Stimulated activated CD8-positive, alpha-beta memory T cell treated with anti-CD3 and anti-CD28 coated beads, Interleukin-2, amount 100 ng/mL, for 1 hour (primary cell): ENCODE results near the gene MITF.
"Not testable (repeated sequence)": the region's sequence is repeated elsewhere in the genome, so short reads cannot be mapped to it uniquely, and the experiment has no call there.

ENCODE experiments used
- DNase-seq, 2 donors: peaks; one replicate each; pipeline ENCODE4 v3.0.0-alpha.2; 2020; ENCODE audit warnings: low read depth in 2 of 2

Gene MITF

DNA sequence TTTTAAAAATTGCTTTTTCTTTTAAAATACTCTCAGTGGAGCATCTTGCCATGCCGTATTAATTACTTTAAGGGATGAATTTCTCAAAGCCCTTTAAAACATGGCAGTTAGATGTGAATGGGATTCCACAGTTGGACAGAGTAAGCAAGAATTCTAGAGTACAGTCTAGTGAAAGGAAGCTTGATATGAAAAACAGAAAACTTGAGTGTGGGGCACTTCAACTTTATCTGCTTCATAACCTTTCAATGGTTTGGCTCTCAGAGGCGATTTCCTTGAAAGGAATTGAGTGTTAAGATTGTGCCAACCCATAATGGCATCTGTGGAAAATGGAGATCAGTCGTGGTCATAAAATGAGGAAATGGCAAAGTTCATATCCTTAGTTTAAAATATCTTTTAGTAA lies 132.6 kb downstream of the MITF start:
- DNase-seq = no peak

DNA sequence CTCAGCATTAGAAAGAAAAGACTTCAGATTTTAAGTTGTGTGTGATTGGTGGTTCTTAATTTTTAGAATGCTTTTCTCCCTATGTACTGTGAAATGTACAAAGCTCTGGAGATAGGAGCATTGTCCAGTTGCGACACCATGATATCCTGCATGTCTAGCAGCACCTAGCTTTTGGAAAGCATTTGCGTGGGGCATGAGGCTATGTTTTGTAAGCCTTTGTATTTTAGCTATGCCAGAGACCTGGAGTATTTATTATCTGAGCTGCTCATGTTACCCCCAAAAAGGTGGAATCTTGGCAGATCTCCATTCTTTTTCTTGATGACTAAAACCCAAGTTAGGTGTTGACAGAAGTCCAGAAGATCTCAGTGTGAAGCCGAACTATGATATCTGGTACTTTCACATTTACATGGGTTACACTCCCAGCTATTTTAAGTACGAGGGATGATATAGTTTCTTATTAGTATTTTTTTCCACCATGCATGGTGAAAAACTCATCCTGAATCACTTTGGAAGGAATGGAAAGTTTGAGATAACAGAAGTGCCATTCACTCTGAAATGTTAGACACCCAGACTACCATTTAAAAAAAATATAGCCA lies 133.6 kb downstream of the MITF start:
- DNase-seq = no peak

DNA sequence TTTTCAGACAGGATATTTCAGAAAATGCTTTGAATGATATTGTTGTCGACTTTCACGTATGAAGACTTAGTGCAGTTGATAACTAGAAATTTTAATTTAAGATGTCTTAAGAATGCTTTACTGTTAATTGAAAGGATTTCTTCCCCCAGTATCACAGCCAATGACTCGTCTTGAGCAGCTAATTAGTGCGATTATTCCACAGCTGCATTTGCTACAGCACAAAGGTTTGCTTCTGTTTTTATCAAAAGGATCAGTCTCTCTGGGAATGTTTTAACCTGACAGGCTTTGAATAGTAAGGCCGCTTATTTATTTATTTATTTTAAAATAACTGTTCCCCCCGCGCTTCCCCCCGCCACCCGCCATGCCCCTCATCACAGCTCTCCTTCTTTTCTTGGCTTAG lies 136.8 kb downstream of the MITF start:
- DNase-seq = no peak

DNA sequence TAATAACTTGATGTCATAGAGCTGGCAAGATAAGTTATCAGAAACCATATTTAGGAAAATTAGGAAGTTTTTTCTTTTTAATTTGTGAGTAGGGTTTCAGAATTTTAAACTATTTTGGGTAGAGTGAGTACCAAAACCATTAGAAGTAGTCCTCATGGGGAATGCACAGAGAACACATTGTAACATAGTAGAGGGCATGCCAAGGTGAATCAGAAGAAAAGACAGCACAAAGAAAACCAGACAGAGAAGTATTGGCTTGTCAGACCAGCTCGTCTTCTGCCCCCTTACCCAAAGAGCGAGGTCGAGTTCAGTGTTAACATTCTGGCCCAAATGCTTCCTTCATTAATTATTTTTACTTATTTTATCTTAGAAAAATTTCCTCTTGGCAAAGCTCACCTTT lies 139.0 kb downstream of the MITF start:
- DNase-seq = no peak

DNA sequence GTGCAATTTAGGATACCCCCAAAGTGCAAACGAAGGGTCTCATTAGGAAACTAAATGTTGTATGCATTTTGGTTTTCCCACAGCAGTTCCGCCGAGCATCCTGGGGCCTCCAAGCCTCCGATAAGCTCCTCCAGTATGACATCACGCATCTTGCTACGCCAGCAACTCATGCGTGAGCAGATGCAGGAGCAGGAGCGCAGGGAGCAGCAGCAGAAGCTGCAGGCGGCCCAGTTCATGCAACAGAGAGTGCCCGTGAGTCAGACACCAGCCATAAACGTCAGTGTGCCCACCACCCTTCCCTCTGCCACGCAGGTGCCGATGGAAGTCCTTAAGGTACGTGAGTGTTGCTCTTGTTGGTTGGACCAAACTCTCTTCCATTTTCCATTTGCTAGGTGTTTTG lies 139.8 kb downstream of the MITF start:
- DNase-seq = no peak

DNA sequence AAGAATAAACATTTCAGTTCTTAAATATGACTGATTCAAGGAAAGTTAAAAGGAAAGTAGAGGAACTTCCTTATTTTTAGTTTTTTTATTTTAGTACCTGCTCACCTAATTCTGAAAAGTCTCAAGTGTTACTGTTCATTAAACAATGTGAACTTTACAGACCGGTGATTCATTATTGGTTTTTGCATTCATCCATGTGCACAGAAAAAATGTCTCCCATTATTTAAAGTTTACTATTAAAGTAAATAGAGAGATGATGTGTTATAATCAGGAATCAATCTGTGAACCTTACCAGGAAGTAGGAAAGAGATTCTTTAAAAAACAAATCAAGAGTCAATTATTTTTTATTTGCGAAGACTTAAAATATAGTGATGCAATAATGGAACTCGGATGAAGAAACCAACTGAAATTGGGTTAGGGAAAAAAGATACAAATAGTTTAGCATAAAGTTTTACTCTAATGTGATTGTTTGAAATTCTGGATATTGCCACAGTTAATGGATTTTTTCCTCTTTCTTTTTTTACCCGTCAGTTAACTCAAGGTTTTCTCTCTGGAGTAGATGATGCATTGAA lies 140.9 kb downstream of the MITF start:
- DNase-seq = no peak

DNA sequence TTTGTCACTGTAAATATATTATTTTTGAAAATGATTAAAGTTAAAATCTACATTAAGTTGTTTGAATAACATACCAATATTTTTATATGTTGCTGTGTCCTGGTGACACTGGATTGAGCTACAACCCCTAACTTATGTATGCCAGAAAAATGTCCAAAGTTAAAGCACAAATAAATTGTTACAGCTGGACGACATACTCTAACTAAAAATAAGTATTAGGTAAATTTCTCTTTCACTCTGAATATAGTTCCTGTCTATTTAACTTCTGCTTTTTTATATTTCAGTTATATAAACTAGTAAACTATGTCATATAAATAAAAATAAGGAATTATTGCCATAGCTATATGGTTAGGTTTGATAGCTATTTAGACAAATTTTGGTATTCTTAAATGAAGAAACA lies 141.8 kb downstream of the MITF start:
- no peak for DNase-seq

DNA sequence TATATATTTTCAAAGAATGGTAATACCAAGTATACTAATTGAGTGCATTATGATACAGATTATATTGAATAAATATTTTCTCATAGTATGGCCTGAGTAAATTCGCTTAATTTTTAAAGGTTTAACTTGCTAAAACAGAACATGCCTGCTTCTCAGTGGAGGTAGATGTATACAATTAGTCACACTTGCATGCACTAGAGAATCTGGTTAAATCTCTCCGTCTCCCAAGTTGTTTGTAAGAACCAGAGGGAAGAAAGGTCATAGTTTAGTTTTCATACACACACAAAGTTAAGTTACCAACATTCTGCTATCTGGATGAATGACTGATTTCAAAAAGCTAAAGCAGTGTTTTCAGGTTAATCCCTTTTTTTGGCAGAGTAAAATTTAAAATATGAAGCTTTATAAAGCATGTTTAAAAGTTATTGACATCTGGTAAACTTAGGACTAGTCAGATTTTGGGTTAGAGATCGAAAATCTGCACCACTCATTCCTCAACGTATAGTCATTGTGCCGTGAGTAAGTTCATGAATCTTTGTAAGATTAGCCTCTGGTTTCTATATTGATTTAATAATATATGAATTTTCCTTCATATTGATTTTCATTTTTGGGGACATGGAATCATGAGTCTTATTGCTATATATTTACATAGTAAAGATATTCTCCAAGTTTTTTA lies 142.6 kb downstream of the MITF start:
- DNase-seq = no peak

DNA sequence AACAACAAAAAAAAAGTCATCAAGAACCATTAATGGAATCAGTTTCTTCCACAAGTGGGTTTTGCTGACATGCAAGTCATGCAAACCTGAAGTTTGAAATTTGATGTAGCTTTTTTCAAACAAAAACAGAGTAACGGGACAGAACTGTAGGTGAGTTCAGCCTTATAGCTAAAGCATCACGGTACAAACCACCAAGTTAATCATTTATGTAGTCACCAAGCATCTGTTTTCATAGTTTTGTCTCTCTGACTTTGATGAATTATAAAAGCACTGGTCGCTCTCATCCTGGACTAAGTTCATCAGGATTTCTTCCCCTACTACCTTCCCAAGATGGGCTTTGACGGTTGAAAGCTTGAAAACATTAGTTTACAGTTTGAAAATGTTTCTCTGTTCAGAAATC lies 143.3 kb downstream of the MITF start:
- DNase-seq = no peak

DNA sequence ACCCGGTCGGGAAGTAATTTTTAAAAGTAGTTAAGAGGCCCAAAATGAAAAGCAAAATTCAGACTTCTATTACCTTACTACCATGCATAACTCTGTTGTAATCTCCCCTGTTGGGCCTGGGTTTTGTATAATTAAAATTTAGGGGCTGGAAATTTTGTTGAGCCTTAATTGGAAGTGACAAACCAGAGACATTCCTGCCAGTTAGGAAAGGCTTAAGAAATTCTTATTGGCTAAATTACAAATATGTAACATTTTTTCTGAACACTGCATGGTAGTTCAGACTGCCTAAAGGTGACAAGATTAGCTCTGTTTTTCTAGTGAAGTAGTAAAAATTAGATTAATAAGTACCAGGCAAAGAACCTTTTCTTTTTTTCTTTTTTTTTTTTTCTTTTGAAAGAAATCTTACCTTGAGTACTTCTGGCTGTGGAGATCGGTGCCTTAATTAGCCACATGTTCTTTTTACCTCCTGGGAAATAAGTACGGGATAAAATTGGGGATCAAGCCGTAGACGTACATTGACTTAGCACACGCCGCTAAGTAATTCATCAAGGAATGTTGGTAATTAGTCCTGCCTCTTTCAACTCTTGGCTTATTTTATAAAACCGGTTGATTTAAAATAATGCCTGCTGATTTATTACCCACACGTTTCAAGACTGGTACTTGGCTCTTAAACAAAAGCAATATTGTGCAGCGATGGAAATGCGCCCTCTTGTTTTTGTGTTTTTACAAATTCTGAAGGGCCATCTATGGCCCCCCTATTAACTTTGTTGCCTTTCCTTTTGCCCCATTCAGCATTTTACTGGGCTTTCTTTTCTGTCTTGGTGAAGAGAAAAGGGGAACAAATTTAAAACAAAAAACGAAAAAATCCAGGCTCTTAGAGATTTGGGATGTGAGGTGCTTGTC lies 149.0 kb downstream of the MITF start:
- no peak for DNase-seq

DNA sequence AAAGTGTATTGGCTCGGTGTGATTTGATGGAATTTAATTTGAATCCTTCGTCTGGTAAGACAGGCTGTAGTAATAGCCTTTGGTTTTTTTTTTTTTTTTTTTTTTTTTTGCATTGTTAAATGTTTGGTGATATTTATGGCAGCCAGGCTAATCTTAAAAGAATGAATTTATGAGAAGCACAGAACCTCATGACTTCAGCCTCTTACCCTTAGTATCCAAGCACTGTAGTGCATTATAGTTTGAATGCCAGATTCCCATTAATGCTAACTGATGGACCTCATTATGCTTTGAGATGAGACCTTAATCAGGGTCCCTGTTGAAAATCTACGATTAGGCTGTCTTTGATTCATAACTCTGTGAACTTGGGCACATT lies 149.7 kb downstream of the MITF start:
- DNase-seq = no peak

DNA sequence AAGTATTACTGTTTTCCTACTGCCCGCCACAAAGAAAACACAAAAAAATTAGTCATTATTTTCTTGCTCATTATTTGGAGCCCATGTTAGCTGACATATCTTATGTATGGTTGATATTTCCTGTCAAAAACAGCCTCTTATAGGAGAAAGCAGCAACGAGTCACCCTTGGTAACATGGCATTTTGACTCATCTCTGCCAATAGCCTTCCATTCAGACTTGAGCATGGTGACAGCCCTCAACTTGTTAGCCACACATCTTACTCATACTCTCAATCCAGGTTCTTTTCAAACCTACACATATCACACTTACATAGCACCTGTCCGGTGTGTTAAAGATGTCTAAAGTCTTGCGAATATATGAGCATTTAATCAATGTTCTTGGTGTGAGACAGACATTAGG lies 150.8 kb downstream of the MITF start:
- DNase-seq = no peak

DNA sequence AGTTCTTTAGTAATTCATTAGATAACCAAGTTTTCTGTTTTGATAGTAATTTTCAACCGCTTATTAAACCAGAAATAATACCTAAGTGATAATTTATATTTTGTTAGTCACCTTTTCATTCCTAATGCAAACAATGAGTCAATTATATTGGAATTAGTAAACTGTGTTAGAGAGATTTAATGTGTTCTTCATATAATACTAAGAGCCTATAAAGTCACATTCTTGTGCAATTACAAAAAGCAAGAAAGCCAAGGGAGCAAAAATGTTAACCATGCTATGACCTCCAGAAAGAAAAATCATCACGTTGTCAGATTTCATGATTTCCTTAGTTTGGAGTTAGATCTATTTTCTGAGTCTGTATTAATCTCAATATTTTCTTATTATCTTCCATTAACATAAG lies 151.4 kb downstream of the MITF start:
- no peak for DNase-seq

DNA sequence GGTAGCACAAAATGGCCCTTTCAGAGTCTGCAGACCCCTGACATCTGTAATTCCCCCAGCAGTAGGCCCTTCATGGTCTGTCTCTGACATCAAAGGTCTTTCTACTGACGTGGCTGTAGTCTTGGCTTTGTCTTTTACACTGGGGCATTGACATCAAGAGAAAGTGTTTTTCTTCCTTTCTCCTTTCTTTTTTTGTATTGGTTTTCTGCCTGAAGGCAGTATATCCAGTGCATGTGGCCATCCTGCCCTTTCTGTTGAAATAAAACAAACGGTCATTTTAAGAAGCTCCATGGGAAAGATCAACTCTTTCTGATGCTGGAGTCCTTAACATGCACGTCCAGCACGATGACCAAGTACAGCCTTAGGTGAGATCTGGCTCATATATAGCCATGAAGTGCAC lies 153.4 kb downstream of the MITF start:
- DNase-seq = no peak

DNA sequence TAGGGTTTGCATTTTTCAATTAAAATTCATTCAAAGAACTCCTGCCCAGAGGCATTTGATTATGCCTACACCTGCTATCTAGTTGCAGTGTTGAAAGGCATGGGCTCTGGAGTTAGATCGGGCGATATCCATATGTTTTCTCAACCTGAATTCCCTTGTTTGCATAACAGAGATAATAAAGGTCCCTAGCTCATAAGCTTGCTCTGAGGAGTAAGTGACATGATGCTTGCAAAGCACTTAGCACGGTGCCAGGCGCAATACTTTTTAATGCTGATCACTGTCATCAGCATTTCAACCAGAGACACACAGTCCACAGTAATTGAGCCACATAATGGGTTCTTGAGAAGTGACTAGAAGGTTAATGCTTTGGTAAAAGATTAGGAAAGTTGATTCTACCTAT lies 154.0 kb downstream of the MITF start:
- no peak for DNase-seq

DNA sequence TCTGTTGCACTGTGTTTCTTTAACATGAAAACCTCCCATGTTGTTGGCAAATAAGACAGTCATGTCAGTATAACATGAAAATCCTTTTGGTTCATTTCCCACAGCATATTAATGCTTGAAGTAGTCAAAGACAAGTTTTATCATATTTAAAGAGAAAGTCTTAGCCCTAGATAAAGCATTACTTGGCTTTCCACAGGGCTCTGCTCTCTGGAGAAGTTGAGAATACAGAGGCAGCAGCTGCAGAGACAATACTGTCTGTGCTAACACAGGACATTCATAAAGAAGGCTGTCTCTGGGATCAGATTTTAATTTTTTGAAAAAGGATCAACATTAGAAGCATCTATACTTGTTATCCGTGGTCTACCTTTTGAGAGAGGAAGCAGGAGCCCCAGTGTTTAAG lies 156.8 kb downstream of the MITF start:
- DNase-seq = no peak

DNA sequence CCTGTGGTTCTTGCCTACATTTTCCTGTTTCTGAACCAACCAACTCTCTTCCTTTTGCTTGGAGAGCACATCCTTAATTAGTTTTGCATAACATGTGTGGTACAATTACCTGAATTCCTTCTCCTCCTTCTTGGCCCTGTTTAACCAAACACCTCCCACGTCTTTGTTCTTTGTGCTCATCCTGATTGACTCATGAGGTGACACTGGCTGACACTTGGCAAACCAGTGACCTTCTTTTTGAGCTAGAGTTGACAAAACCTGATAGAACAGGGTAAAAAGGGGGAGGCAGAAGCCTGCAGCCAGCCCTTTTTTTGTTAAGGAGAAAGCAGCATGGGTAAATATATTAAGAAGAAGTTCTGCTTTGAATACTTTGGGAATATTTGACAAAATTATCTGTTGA lies 161.1 kb downstream of the MITF start:
- no peak for DNase-seq

DNA sequence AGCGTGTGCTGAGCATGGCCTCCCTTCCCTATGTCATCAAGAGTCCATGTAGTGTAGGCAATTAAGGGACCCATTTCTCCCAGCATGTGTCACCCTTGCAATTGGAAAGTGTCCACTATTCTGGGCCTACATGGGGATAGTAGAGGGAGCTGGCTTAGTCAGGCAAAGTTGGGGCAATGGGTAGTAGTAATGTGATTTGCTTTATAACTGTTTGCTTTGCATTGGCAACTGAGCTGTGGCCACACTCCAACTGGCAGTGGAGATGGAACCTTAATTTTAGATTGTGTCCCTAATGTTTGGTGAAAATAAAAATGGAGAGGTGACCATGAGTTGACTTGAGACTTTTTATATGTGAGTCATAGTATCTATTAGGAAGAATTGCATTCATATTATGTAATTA lies 162.5 kb downstream of the MITF start:
- DNase-seq = no peak

DNA sequence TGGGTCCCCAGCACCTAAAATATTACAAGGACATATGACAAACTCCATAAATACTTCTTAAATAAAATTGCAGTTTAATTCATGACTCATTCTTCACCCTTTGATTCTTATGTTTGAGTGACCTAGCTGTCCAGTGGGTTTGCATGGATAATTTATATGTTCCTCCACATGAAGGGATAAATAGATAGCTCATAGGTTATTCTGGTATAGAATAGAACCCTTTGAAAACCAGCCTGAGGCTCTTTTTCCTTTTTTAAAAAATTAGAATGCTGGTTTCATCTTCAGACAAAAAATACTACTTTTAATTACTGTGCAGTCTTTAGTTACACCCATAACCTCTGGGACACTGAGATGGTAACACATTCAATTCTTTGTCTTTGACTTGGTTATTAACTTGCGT lies 163.1 kb downstream of the MITF start:
- no peak for DNase-seq

DNA sequence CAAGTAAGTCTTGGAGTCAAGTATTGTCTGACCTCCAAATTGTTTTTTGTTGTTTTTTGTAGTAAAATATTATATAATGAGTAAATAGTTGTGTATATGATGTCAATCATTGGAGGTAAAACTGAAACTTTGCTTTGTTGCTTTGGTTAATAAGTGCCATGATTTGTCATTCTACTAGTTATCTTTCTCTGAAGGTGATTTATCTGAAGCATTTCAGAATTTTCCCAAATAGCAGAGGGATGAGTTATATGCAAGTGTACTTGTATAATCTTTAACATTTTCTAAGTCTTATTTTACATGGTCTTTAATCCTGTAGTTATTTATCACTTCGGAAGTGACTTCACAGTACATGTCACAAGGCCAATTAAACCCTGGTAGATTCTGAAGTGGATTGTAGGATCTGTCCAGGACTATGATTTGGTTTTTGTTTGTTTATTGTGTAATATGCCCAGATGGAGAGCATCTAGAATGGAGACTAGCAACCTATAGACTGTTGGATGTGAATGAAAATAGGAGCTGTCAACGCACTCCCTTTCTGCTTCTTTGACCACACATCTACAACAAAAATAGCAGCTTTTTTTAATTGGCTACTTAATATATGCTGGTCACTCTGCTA lies 167.2 kb downstream of the MITF start:
- DNase-seq = no peak

DNA sequence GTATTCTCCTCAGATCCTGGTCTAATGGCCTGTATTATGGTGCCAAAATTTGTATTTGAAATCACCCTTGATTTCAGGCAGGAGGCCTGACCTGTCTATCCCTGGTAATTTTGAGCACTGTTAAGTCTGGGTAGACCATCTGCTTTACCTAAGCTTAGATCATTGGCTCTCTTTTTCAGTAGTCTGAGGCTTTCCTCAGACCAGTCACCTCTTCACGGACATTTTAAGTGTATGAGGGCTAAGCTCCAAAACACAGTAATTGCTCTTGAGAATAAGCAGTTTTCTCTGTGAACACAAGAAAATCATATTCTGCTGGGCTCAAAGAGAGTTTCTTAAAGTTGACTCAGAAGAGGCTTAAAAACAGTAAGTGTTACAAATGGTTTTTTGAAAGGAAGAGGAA lies 168.3 kb downstream of the MITF start:
- DNase-seq = no peak

DNA sequence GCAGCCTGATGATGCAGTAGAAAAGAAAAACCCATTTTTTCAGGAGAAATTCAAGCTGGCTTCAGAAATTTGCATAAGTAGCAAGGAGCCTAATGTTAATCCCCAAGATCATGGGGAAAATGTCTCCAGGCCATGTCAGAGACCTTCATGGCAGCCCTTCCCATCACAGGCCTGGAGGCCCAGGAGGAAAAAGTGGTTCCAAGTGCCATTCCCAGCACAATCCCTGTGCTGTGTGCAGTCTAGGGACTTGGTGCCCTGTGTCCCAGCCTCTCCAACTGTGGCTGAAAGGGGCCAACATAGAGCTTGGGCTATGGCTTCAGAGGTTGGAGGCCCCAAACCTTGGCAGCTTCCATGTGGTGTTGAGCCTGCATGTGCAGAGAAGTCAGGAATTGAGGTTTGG lies 170.6 kb downstream of the MITF start:
- not testable (repeated sequence) for DNase-seq
